Measurements from ENCODE around the gene THAP10.

THAP10 gene

DNA sequence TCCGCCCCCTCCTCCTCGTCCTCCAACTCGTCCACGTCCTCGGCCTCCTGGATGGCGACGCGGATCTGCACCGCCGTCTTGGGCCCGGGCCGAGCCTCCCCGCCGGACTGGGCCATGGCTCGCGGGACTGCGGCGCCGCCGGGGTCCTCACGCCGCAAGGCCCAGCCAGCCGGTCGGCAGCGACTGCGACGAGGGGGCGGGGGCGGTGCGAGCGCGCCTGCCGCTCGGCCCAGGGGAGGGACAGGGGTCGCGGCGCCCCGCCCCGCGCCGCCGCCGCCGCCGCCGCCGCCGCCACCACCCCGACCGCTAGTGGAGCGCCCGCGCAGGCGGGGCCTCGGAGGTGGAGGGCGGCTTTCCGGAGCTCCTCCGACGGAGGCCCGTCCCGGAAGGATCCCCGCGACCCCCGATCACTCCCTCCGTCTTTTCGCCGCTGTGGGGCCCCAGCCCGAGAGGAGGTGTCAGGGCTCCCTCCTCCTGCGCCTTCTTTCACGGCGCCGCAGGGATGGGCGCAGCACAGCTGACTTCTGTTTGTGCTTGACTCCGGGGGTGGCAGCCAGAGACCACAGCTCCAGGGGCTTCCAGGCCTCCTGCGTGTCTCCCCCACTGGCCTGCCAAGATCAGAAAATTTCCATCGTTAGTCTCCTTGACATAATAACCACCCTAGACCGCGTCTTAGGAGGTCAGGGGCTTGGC, 38.1 kb downstream of the THAP10 start, which contains the start of gene LARP6:
Gene LARP6, minus strand, starts transcription at position 185 of the 693 bp plus-strand sequence. Its CDS starts 69 bp downstream, at position 116.
- no peak for DNase-seq (ENCODE audit: low read depth)

DNA sequence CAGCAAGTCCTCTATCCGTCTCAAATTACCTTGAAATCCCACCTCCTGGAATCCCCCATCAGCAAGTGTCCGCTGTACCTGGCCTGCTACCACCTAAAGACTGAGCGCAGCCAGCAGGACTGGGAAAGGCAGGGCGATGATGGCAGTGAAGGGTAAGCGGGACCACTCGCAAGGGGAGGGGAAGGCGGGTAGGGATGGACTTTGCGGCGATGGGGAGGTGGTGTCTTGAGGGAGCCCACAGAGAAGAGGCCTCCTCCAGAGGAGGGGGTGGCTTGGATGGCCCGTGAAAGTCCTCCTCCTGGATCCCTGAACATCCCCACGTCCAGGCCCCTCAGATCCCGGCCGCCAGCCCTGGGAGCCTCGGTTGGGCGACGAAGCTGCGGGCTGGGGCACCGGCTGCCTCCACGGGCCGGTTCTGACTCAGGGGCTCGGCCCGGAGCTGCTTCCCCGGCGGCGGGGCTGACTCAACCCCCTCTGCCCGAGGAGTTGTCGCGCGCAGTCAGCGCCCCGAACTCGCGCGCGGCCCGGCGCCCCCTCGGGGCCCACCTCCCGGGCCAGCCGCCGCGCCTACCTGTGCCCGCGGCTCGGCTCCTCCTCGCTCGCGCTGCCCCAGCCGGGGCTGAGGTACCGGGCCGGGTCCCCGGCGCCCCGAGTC, 38.8 kb downstream of the THAP10 start:
- no peak for DNase-seq (ENCODE audit: low read depth)

DNA sequence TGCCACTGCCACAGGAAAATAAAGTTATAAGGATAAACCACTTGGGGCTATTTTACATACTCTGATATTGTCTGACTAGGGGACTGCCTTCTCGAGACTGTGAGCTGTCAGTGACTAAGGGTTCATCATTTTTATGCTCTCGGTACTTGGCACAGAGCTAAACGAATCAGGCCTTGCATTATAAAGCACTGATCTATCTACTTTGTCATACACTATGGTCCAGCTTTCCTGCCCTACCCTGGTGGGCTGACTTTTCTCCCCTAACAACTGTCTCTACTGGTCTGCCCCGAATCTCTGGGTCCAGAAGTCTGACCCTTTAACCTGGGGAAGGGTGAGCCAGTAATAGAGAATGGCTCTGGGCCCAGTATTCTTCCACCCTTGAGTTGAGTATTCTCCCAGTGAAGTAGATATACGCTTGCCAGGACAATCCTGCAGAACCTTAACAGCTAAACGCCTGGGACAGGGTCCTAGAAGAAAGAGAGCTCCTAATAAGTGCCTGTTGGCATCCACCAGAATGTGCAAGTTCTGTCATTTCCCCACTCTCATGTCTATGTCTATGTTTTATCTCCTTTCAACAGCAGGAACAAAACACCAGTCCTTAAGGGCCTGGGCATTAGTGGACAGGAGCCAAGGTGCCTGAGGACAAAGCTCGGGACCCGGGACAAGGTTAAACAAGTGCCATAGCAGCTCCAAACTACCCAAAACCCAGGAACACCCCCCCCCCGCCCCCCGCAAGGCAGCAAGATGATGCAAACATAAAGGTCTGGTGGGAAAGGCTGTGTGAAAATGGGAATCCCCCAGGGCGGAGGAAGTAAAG, 39.5 kb downstream of the THAP10 start:
- no peak for DNase-seq (ENCODE audit: low read depth)

DNA sequence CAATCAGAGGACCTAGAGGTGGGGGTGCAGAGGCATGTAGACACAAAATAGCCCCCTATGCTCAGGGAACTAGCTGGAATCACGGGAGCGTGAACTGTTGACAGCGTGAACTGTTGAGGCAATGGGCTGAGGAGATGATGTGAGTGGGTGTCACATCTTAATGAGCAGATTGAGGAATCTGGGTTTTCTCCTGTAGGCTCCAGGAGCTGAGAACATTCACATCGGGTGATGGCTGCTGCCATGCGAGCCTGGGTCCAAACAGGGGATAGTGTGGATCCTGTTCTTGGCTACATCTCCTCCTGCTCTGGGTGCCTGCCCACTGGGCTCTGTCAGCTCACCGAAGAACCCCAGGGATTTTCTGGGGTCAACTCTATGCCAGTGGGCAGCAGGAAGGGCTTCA, 40.3 kb downstream of the THAP10 start:
- no peak for DNase-seq (ENCODE audit: low read depth)

DNA sequence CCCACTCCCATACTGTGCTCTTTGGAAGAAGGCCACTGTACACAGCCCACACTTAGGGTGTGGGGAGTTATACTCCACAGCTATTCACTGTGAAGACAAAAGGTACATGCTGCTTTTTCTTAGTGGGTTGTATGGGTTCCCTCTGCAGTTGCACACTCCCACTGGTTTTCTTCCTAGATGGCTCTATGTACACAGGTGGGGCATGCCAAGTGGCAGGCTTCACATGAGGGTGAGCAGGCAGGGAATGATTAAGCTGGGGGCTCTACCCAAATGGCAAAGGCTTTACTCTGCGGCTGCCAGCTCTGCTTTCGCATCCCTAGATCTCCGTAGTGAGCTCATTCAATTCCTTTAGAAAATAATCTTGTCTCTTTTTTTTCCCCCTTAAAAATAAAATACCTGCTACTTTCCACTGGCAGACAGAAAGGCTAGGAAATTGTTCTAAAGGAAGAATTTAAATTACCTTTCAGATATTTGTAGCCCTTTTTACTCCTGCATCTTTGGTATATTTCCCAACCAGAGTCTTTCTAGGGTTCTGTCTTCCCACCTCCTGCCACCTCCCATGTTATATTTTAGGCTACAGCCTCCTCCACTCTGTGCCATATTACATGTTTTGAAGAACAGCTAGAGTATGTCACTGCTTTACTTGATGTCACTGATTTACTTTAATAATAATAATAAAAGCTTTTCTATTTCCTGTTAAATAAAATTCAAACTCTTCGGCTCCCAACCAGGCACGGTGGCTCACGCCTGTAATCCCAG, 46.5 kb downstream of the THAP10 start:
- no peak for DNase-seq (ENCODE audit: low read depth)

DNA sequence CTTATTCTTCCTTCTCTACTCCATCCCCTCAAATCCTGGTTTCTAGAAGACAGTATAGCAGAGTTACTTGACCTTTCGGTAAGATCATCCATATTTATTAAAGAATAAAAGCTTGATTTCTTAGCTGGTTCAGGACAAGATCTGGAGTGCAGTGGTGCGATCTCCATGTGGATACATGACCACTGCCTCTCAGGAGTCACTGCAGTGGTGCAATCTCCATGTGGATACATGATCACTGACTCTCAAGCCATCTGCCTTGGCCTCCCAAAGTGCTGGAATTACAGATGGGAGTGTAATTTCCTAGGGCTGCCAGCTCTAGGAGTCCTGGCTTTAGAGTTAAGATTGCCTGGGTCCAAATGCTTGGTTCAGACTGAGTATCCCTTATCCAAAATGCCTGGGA, 54.8 kb downstream of the THAP10 start:
- no peak for DNase-seq (ENCODE audit: low read depth)

DNA sequence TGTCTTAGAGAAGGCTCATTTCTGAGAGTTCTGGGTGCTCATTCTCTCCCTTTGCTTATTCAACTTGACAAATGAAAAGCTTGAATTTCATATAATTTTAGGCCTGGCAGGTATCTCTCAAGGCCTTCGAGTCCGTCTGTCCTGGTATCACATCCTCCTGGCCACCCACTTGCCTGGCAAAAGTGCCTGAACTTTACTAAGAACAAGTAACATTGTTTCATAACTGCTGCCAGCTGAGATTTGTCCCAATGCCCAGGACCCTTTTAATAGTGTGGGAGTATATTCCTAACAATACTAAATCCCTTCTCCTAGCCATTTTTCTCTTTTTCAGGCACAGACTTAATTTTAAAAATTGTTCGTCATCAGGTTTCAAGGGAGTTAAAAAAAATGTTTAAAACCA, 56.4 kb downstream of the THAP10 start:
- DNase-seq (ENCODE audit: low read depth), result no peak

DNA sequence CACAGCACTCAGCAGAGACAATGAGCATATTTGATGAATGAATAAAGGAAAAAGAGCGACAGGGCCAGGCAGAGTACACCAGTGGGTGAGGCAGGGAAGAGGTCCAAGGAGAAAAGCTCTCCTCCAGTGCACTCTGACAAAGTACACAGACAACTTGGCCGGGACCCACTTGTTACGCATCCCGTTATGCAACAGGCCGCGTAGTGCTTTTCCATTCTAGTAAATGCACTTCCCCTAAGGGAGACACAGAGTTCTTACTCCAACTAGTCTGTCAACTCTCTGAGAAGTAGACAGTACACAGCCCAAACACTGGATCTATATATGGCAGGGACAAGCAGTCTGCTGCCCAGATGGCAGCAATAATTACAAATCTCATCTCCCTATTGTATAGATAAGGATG, 56.8 kb downstream of the THAP10 start:
- no peak for DNase-seq (ENCODE audit: low read depth)

DNA sequence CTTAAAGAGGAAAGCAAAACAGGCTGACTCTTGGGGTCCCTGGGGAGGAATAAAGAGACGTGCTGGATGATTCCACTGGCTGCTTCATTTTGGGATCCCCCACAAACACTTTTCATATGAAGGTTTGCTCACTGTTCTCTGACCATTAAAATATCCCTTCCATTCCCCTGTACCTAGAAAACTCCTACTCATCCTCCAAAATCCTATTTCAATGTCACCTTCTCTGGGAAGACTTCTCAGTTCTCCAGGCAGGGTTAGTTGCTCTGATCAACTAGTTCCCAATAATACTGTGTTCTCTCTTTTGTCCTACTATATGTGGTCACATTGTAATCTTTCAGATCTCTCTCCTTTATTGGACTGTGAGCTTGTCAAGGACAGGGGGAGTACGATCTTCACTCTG, 57.2 kb downstream of the THAP10 start:
- no peak for DNase-seq (ENCODE audit: low read depth)

DNA sequence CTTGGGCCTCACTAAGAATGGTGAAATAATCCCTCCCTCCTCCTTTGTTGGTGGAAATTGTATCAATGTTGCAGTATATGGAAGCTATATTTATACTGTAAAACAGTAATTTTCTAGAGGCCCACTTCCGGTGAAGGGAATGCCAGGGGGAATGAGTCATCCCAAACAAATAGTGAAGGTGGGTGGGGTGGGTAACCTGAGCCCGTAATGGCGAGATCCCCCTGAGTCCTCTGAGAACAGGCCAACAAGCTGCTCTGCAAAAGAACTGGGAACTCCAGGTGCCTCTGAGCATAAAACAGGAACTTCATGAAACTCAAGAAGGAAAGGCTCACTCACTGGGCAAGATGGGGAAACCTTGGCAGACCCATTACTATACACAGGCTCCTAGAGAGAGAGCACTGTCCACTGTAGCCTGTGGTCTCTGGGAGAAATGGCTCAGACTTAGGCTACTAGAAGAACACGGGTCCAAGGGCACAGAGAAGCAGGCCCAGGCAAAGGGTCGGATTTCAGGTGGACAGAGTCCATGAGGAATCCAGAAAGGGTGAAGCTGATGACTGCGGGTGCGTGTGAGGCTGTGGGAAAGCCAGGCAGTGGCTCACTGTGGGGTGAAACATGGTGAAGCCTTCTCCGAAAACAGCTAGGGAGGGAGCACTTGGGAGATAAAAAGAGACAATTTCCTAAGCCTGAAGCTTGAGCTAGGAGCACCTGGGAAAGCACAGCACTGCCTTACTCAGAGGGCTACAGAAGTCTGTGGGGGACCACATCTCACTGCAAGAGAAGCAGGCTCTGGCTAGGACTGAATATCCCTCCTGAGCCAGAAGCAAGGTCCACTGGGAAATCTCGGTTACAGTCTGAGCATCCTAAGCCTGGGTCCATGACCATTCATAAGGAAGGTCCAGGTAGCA, 58.1 kb downstream of the THAP10 start:
- peak; percentile 94 for DNase-seq (ENCODE audit: low read depth)

DNA sequence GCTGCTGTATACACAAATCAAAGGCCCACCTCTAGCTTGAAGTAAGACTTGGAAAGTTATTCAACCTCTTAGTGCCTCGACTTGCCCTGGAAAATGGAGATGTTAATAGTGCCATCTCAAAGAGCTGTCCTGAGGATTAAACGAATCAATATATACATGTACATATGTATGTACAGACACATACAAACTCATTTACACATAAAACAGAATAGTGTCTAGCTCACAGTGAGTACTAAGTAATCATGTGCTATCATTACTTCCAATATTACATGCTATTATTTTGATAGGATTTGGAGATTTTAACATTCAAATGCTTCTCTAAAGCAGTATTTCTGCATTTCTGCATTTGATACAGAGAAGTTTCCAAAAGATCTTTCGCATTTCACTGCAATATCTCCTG, 58.8 kb downstream of the THAP10 start:
- DNase-seq (ENCODE audit: low read depth), result no peak

DNA sequence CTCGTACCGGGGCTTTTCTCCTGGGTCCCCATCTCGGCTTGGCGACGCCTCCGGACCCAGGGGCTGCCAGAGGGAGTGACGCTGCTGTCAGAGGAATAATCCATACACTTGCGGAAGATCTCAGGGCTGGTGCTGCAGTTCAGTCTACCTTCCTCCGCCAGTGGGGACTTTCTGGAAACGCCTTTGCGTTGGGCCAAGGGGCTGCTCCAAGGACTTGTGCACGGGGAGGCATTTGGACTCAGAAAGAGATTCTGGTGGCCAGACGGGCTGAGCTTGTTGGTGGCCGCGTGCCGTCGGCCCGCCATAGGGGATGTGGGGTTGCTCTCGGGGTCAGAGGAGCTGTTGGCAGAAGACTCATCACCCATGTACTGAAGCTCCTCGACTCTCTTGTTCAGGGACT, 60.1 kb downstream of the THAP10 start:
- DNase-seq (ENCODE audit: low read depth), result no peak

All from HS-27A (cell line).